HepG2 (cell line): ENCODE data around the gene CTDNEP1. TPM values are rescaled to one million over a fixed set of nuclear protein-coding genes. Genes with fewer than 3 reads are reported as not detected.

Experiments used
- CBX5 ChIP-seq: sonication (generic); formaldehyde crosslinking; IDR thresholded peaks from 2 replicates; pipeline ENCODE4 v1.4.0; 2020; ENCODE audit warnings: missing genetic modification reagents, borderline replicate concordance
- CENPX ChIP-seq: sonication (generic); formaldehyde crosslinking; IDR thresholded peaks from 2 replicates; pipeline ENCODE4 v1.9.0; 2021; ENCODE audit warnings: mild to moderate bottlenecking, missing genetic modification reagents, moderate library complexity
- GATAD1 ChIP-seq: IDR thresholded peaks from 2 replicates; pipeline ENCODE4 v1.6.1; 2016; ENCODE audit warnings: missing genetic modification reagents, missing compliant biosample characterization
- HMG20A ChIP-seq: IDR thresholded peaks from 2 replicates; pipeline ENCODE4 v1.6.1; 2016; ENCODE audit warnings: borderline replicate concordance
- MED1 ChIP-seq: sonication (generic); formaldehyde crosslinking; IDR thresholded peaks from 2 replicates; pipeline ENCODE4 v1.4.0; 2020; ENCODE audit warnings: missing genetic modification reagents
- NR2F2 ChIP-seq: IDR thresholded peaks from 2 replicates; pipeline ENCODE4 v1.6.1; 2012; ENCODE audit warnings: low read depth, inconsistent platforms, borderline replicate concordance
- TEAD2 ChIP-seq: sonication (generic); formaldehyde crosslinking; IDR thresholded peaks from 2 replicates; pipeline ENCODE4 v1.9.0; 2021; ENCODE audit warnings: missing genetic modification reagents
- ZEB1 ChIP-seq: IDR thresholded peaks from 2 replicates; pipeline ENCODE4 v1.6.1; 2012; ENCODE audit warnings: mild to moderate bottlenecking, low read depth, inconsistent platforms; ENCODE audit not compliant: insufficient replicate concordance
- ZFP82 ChIP-seq: sonication (generic); formaldehyde crosslinking; IDR thresholded peaks from 2 replicates; pipeline ENCODE4 v1.5.1; 2020; ENCODE audit warnings: mild to moderate bottlenecking, missing genetic modification reagents, borderline replicate concordance
- ZNF263 ChIP-seq: sonication (generic); formaldehyde crosslinking; IDR thresholded peaks from 2 replicates; pipeline ENCODE4 v1.4.0; 2020; ENCODE audit warnings: missing genetic modification reagents
- ZNF510 ChIP-seq: sonication (generic); formaldehyde crosslinking; IDR thresholded peaks from 2 replicates; pipeline ENCODE4 v1.4.0; 2020; ENCODE audit warnings: low read depth, mild to moderate bottlenecking, missing genetic modification reagents
- ZNF619 ChIP-seq: sonication (generic); formaldehyde crosslinking; IDR thresholded peaks from 2 replicates; pipeline ENCODE4 v1.4.0; 2020; ENCODE audit warnings: mild to moderate bottlenecking, missing genetic modification reagents
- polyA plus RNA-seq, 8 experiments: library from polyadenylated mRNA; depleted of rRNA in 3 of 8; stranded (reverse) in 7 of 8; unstranded in 1 of 8; fragments of >200 nt; fragmentation: Illumina TruSeq in 4 of 8; extraction: Trizol in 4 of 8; gene quantifications; 2 replicates each; pipeline versions ENCODE4 v1.2.1 to v1.2.3, GENCODE V29; 2011 to 2016; ENCODE audit warnings: low read depth in 4 of 8, missing spikeins in 1 of 8, mixed read lengths in 1 of 8; ENCODE audit not compliant: insufficient read depth in 1 of 8
- total RNA-seq, 5 experiments: library from RNA; depleted of rRNA; stranded (reverse); fragments of >200 nt; fragmentation: Illumina TruSeq; extraction: Trizol; gene quantifications; 2 replicates each; pipeline ENCODE4 v1.2.3, GENCODE V29; 2016; ENCODE audit warnings: low read depth in 1 of 5
- TF ChIP-seq, protein P1 (sequence below): sonication (generic); formaldehyde crosslinking; IDR thresholded peaks from 2 replicates; pipeline ENCODE4 v1.4.0; 2020; ENCODE audit warnings: mild to moderate bottlenecking, missing genetic modification reagents
- TF ChIP-seq, protein P2 (sequence below): sonication (generic); formaldehyde crosslinking; IDR thresholded peaks from 2 replicates; pipeline ENCODE4 v1.5.0; 2020; ENCODE audit warnings: missing genetic modification reagents, mild to moderate bottlenecking, borderline replicate concordance
- TF ChIP-seq, protein P3 (sequence below): sonication (generic); formaldehyde crosslinking; IDR thresholded peaks from 2 replicates; pipeline ENCODE4 v1.4.0; 2020; ENCODE audit warnings: missing genetic modification reagents
- TF ChIP-seq, protein P4 (sequence below): sonication (generic); formaldehyde crosslinking; IDR thresholded peaks from 2 replicates; pipeline ENCODE4 v1.4.0; 2020; ENCODE audit warnings: missing genetic modification reagents

The CTDNEP1 gene
- total and polyA plus RNA-seq, 2 of the 13 experiments (the other 11 are each of a cell fraction or from before 2014, with no cell fraction given): 19.8 to 118 TPM

DNA sequence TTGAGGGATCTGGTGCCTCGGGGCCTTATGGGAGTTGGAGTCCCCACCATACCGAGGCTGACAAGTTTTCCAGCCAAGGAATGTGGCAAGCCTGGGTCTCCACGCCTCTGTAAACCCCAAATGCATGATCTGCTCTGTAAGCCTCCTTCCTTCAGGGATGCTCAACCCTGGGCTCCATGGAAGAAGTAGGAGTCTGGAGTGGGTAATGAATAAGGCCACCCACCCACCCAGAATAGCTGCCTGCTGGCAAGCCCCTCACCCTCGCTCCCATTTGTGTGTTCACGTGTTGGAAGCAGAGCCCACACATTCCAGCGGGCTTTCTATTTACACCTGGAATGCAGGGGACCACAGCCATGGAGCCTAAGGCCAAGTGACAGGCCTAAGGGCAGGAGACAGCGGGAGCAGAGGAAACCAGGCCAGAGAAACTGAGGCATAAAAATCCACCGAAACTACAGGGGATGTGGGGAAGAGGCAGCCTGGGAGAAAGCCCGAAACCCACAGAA, 36.3 kb downstream of the CTDNEP1 start (continued):
- TF ChIP-seq, protein P1, sequence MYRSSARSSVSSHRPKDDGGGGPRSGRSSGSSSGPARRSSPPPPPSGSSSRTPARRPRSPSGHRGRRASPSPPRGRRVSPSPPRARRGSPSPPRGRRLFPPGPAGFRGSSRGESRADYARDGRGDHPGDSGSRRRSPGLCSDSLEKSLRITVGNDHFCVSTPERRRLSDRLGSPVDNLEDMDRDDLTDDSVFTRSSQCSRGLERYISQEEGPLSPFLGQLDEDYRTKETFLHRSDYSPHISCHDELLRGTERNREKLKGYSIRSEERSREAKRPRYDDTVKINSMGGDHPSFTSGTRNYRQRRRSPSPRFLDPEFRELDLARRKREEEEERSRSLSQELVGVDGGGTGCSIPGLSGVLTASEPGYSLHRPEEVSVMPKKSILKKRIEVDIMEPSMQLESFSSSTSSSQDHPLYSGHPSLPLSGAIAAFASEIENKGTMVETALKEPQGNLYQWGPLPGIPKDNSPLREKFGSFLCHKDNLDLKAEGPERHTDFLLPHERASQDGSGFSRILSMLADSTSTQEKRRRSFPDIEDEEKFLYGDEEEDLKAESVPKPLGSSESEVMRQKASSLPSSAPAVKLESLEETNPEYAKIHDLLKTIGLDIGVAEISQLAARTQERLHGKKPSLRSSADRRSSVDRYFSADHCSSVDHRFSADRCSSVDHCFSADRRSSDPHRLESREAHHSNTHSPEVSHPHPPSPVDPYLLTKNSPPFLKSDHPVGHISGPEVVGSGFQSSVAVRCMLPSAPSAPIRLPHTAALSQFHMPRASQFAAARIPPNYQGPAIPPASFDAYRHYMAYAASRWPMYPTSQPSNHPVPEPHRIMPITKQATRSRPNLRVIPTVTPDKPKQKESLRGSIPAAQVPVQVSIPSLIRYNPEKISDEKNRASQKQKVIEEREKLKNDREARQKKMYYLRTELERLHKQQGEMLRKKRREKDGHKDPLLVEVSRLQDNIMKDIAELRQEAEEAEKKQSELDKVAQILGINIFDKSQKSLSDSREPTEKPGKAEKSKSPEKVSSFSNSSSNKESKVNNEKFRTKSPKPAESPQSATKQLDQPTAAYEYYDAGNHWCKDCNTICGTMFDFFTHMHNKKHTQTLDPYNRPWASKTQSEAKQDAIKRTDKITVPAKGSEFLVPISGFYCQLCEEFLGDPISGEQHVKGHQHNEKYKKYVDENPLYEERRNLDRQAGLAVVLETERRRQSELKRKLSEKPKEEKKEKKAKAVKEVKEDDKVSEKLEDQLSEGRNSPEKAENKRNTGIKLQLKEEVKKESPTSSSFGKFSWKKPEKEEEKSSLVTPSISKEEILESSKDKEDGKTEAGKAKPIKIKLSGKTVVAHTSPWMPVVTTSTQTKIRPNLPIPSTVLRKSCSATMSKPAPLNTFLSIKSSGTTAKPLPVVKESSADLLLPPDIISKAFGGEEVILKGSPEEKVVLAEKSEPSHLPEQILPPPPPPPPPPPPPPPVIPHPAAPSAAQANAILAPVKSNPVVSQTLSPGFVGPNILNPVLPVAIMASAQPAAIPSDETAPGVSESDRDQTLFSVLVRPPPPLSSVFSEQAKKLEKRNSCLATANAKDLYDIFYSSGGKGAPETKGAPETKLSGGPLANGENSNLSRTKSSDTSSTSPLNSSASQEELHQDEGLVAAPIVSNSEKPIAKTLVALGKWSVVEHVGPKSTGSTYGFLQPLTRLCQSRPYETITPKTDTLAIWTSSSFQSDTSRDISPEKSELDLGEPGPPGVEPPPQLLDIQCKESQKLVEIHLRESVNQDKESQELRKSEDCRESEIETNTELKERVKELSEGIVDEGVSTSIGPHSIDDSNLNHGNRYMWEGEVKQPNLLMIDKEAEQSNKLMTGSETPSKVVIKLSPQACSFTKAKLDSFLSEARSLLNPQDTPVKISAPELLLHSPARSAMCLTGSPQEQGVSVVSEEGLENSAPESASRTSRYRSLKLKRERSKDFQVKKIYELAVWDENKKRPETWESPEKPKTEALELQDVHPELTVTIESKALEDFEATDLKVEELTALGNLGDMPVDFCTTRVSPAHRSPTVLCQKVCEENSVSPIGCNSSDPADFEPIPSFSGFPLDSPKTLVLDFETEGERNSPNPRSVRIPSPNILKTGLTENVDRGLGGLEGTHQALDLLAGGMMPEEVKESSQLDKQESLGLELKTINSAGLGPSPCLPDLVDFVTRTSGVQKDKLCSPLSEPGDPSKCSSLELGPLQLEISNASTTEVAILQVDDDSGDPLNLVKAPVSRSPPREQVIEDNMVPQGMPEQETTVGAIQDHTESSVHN (CRISPR knock-in tag): no peak
- TF ChIP-seq CBX5 (CRISPR knock-in tag) (no peak), TEAD2 (no peak), HMG20A (CRISPR knock-in tag) (no peak), ZNF510 (CRISPR knock-in tag) (no peak), ZNF263 (CRISPR knock-in tag) (0 out of 2 replicates have a peak, but pooled peaks have one; percentile 39), ZFP82 (CRISPR knock-in tag) (no peak), GATAD1 (no peak), ZNF619 (CRISPR knock-in tag) (no peak), MED1 (CRISPR knock-in tag) (0 out of 2 replicates have a peak, but pooled peaks have one; percentile 6), ZEB1 (peak; percentile 48), CENPX (no peak), NR2F2 (no peak)
- TF ChIP-seq, protein P2, sequence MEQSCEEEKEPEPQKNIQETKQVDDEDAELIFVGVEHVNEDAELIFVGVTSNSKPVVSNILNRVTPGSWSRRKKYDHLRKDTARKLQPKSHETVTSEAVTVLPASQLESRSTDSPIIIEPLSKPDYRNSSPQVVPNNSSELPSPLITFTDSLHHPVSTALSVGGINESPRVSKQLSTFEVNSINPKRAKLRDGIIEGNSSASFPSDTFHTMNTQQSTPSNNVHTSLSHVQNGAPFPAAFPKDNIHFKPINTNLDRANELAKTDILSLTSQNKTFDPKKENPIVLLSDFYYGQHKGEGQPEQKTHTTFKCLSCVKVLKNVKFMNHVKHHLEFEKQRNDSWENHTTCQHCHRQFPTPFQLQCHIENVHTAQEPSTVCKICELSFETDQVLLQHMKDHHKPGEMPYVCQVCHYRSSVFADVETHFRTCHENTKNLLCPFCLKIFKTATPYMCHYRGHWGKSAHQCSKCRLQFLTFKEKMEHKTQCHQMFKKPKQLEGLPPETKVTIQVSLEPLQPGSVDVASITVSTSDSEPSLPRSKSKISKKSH: no peak
- TF ChIP-seq, protein P3, sequence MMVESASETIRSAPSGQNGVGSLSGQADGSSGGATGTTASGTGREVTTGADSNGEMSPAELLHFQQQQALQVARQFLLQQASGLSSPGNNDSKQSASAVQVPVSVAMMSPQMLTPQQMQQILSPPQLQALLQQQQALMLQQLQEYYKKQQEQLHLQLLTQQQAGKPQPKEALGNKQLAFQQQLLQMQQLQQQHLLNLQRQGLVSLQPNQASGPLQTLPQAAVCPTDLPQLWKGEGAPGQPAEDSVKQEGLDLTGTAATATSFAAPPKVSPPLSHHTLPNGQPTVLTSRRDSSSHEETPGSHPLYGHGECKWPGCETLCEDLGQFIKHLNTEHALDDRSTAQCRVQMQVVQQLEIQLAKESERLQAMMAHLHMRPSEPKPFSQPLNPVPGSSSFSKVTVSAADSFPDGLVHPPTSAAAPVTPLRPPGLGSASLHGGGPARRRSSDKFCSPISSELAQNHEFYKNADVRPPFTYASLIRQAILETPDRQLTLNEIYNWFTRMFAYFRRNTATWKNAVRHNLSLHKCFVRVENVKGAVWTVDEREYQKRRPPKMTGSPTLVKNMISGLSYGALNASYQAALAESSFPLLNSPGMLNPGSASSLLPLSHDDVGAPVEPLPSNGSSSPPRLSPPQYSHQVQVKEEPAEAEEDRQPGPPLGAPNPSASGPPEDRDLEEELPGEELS (CRISPR knock-in tag): no peak
- TF ChIP-seq, protein P4, sequence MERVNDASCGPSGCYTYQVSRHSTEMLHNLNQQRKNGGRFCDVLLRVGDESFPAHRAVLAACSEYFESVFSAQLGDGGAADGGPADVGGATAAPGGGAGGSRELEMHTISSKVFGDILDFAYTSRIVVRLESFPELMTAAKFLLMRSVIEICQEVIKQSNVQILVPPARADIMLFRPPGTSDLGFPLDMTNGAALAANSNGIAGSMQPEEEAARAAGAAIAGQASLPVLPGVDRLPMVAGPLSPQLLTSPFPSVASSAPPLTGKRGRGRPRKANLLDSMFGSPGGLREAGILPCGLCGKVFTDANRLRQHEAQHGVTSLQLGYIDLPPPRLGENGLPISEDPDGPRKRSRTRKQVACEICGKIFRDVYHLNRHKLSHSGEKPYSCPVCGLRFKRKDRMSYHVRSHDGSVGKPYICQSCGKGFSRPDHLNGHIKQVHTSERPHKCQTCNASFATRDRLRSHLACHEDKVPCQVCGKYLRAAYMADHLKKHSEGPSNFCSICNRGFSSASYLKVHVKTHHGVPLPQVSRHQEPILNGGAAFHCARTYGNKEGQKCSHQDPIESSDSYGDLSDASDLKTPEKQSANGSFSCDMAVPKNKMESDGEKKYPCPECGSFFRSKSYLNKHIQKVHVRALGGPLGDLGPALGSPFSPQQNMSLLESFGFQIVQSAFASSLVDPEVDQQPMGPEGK (CRISPR knock-in tag): no peak
